Right forelimb (tissue), 1 donor: ENCODE measurements around the gene EML6.

Experiments
- DNase-seq: peaks from one replicate; pipeline ENCODE4 v3.0.0-alpha.2; 2018

Gene EML6

DNA sequence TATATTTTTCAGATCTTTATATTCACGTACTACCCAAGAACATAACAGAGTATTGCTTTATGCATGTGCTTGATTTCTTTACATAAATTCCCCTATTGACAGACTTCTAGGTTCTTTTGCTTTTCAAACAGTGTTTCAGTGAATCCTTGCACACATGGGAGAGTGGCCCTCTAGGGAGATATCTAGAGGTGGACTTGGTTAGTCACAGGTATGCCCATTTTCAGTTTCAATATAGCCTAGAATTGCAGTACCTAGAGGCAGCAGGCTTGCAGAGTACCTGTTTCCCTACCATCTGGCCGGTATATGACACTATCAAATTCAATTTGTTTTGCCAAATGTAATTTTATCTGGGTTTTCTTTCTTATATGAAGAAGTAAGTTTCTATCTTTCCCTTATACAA lies 36.8 kb downstream of the EML6 start:
- DNase-seq, result no peak

DNA sequence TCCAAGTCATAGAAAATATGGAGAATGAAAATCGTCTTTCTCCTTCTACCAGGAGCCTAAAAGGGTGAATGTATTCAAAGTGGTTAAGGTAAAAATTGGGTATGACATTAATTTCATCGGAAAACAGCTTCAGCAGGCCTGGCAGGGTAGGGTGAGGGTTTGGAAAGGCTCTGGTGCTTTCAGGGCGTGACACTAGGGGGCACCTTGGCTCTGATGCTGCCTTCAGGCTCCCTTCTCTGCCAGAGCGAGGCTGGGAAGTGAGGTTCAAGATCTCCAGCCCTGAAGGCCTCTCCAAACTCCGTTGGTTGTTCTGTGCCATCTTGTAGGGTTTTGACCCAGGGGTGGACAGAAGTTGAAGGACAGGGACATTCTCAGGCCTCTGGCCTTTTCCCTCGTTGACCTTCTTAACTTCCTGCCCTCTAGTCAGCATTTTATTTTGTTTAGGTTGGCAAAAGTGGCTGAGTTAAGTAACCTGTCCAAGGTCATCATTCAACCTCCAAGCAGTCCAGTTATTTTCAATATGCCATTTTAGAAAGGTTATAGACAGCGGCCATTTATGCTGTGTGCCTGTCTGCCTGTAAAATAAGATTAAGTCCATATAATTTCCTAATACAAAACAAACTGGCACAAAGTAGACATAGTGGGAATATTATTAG lies 40.3 kb downstream of the EML6 start:
- DNase-seq, result no peak

DNA sequence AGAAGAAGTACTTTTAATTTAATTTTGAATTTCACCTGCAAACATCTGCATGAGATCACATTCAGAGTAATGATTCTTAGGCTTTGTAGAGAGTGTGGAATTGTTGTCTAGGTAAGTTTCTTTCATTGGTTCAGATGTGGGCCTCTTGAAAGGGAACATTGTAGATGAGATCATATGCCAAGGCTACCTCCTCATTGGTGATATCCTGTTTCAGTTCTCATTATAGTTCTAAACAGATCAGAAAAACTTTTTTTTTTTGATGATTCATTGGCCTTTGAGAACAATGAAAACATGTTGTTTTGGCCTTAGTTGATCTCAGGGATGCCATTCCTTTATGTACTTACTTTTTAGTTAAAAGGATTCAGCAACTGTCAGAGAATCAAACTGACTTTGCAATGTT lies 44.5 kb downstream of the EML6 start:
- no peak for DNase-seq

DNA sequence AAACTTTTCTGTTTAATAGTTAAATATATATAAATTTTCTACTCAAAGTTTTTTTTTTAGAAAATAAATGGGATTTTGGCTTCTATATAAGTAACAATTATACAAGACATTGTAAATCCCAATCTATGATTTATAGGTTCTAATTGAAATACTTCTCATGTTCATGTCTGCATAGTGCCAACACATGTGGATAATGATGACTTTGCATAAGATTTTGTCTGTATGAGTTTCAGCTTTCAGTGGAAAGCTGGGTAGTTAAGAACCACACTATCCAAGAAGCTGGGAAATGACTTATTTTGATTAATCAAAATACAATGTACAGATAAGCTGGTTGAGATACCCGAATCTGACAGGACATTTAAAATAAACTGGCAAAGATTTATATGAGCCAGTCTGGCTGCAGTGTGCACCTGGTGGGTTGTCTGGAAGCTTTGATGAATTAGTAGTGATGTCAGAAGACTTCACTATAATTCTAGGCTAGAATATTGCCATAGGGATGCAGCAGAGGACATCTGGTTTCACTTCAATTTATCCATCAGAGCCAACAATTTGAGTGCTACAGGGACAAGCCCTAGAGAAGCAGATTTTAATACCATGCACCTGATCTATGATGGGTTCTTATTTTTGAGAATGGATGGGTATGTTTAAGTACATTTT lies 45.4 kb downstream of the EML6 start:
- no peak for DNase-seq

DNA sequence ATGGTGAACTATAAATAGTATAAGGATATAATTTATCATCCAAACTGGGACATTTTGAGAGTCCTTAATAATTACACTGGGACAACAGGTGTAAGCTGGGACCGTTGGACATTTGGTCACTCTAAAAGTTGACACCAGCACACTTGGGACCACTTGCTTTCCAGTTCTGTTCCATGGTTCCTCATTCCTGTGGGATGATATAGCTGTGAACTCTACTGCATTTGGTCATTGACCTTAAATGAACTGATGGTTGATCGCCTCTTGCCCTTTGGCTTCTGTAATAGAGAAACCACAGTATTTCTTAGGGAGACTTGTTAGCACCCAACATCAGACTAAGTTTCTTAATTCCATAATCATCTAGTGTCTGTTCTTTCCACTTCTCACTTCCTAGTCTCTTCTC lies 46.7 kb downstream of the EML6 start:
- no peak for DNase-seq

DNA sequence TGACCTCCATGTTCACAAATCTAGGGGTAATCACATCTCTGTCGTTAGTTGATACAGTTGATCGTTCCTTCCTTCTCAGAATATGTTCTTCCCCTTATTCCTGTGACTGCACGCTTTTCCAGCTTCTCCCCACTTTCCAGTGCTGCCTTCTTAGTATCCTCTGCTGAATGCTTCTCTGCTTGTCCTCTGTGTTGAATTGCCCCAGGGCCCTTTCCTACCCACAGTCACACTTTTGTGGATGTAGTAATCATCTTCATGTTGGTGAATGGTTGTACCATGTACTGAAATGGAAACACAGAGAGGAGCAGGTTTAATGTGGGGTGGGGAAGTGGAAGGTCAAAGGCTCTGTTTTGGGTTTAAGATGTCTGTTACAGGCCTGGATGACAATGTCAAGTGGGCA lies 47.2 kb downstream of the EML6 start:
- no peak for DNase-seq

DNA sequence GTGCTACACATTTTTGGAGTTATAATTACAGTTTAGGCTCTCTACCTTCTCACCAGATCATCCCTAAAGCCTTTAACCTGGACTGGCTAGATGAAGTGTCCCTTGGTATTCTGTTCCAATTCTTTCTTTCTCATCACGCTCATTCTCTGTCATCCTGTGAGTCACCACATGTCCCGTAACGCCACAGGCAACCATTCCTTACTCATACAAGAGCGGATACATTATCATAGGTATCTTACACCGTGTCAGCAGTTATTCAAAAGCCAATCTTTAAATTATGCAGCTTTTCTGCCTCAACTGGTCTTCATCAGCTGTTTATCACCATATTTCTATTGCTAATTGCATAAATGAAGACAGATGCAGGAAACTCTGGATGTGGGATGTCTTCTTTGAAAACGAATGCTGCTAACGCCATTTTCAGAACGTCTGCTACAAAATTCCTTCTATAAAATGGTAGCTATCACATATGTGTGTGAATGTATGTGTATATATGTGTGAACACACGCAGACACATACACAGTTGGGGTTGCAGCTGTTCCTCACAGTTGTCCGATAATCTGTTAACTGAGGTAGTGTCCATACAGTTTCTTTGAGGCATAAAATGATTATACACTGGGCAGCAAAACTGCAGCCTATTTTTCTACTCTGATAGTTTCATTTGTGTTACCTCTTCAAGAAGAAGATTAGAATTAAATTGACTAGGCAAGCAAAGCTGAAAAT lies 47.9 kb downstream of the EML6 start:
- no peak for DNase-seq

DNA sequence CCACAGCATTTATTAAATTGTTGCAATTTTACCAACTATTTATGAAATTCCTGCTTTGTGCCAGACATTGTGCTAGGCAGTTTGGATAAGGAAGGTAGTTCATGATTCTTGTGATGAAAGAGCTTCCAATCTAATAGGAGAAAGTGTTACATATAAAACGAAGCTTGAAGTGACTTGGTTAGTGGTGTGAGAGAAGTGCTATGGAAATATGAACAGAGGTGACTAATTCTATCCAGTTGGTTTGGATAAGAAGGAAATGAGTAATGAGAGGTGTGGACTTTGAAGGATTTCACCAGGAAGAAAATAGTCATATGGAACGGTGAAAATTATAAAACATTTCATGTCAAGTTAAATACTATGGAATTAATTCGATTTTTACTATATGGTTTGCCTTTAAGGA lies 48.6 kb downstream of the EML6 start:
- no peak for DNase-seq

DNA sequence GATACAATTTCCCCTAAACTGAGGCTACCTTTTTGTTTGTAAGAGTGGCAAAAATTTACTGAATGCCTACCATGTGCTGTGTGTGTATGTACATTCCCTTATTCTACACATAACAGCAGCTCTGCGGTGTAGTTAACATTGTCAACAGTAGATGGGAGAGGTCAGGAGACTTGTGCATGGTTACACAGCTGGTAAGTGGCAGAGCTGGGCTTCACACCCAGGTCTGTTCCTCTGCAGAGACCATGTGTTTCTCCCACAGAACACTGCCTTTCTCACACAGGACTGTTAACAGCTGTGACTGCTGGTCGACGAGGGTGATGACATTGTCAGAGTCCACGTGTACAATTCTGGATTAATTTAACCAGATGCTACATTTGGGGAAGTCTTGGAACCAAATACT lies 49.1 kb downstream of the EML6 start:
- DNase-seq, result no peak

DNA sequence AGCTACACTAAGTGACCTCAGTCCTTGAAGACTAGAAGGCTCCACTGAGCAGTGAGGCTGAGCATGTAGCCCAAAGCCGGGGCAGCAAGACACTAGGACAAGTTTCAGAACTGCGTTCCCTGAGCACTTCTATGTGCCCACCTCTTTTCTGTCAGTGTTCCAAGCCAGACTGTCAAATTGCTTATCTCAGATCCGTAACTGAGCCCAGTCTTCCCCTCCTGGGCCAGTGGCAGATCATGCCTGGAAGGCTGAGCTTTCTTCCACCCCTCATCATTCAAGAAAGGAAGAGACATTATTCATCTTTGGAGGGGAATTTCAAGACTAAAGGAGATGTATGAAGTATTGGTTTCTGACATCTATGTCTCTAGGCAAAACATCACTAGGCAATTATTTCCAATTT lies 49.8 kb downstream of the EML6 start:
- DNase-seq, result no peak

DNA sequence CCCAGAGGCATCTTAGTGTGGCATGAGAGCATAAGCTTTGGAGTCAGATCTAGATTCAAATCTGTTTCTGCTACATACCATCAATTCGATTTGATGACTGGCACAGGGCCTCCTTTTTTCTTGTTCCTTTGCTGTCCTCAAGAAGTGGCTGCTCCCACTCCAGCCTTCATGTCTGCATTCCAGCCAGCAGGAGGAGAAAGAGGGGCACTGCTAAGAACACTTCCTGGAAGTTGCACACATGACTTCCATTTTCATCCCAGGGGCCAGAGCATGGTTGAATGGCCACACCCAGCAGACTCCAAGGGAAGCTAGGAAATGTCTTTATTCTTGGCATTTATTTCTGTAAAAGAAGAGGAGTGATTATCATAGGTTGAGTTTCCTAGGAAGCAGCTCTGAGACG lies 50.4 kb downstream of the EML6 start:
- no peak for DNase-seq

DNA sequence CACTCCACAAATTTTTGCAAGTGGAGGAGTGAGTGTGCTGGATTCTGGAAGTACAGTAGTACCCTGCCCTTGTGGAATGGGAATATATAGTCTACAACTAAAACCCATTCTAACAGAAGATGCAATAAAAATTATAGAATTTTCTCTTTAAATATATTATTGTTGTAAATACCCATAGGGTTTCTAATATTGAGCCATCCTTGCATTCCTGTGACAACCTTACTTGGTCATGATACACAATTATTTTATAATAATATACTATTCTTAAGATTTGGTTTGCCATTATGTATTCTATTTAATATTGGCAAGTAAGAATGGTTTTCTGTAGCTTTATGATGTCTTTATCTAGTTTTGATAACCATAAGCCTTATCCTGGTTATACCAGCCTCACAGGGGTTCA lies 52.2 kb downstream of the EML6 start:
- no peak for DNase-seq

DNA sequence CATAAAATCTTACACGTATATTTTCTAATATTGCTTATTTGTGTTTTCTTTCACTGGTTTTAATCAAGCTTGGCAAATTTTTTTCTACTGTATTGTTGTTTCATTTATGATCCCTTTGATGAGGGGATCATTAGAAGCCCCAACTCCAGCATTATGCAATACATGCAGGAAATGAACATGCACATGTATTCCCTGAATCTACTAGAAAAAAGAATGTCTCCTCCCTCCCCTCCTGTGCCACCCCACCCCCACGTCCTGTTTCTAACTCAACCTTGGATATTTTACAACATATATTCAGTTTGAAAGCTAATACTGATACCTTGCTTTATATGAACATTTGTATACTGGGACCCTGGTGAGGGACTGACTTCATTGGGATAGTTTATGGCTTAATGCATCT lies 53.0 kb downstream of the EML6 start:
- DNase-seq, result no peak

DNA sequence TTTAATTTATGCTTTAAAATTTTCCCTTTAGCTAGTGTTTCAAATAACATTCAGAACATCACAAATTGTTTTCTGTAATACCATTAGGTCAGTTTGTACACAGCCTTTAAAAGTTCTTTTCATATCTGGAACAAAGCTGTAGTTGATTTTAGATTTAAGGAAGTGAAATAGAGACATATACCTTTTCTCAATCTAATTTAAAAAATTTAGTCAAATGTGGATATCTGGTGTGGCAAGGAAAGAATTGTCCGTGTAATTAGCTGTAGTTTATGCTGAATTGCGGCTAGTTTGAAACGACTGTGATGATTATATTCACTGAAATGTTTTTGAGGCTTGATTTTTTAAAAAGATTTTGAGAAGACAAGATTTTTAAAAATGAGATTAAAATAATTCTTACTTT lies 59.9 kb downstream of the EML6 start:
- DNase-seq, result no peak

DNA sequence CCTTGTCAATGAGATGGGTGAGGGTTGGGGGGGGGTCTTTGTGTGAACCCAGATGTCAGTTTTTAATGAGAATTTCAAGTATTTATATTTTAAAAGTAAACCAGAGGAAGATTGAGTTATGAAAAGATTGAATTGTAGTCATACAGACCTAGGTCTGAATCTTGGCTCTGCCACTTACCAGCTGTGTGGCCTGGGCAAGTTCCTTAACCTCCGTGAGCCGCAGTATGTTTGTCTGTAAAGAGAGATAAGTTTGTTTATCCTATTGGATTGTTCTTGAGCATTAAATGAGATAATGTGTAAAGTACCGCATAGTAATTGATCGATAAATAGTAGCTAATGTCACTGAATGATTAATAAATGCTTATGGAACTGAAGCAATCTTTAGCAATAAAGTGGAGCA lies 63.8 kb downstream of the EML6 start:
- DNase-seq, result no peak

DNA sequence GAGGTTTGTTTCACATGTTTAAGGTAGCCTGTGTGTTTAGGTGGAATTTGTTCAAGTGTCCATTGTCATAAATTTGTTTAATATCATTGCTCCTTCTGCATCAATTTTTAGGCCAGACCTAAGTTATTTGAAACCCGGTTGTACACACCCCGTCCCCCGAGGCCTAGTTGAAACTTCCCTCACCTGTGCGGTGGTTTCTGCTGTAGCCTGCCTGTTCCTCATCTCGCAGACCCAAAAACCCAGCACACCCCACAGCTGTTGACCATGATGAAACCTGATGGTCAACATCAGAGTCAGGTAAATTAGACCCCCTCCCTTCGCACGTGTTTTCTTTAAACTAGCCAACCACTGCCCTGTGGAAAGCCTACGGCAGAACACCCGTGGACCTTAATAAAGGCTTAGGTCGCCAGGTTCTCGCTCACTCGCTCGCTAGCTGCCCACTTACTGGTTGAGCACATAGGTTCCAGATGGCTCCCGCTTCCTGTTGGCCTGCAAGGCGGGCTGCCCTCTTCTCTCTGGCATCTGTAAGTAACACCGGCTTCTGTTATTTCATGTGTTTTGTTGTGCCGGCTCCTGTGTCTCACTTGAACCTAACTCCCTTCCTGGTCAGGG lies 64.4 kb downstream of the EML6 start:
- no peak for DNase-seq

DNA sequence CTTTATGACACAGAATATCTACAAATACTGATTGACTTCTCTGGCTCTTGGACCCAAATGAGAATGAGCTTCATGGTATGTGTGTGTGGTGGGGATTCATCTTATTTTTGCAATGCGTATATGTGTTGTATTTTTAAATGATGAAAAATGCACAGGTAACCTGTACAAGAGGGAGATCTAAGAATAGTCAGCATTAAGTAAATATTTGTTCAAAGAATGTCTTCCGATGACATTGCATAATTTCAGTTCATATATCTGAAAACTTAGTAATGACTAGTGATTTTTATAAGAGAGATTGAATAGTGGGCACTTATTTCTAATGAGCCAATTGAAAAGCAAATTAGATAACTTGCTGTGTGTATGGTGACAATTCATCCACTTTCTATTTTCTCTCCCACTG lies 66.4 kb downstream of the EML6 start:
- DNase-seq, result no peak

DNA sequence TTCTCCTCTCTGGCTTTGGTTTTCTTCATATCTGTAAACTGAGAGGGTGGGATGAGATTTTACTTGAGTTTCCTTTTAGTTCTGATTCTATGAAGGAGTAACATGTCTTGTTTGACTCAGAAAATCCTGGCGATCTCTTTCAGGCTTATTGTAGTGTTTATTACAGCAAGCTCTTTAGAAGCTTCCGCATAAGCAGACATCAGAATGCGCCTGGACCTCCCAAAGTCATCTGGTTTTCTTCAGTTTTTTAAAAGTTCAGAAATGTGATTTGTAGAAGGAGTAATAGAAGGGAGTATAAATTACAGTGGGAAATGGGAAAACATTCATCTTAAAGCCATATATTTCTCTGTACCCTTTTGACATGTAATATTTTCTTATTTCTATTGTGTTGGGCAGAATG lies 68.4 kb downstream of the EML6 start:
- DNase-seq, result no peak

DNA sequence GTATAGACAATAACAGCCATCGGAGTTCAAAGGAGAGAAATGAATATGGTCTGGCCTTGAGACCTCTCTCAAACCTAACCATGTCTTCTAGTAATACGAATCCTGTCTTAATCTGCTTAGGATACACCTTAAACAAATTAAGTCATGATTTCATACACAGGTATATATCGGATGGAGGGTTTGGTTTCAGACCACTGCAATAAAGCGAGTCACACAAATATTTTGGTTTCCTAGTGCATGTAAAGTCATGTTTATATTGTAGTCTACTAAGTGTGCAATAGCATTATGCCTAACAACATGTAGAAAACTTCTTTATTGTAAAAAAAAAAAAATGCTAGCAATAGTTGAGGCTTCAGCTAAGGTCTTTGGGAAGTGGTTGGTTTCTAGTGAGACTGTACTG lies 73.8 kb downstream of the EML6 start:
- no peak for DNase-seq

DNA sequence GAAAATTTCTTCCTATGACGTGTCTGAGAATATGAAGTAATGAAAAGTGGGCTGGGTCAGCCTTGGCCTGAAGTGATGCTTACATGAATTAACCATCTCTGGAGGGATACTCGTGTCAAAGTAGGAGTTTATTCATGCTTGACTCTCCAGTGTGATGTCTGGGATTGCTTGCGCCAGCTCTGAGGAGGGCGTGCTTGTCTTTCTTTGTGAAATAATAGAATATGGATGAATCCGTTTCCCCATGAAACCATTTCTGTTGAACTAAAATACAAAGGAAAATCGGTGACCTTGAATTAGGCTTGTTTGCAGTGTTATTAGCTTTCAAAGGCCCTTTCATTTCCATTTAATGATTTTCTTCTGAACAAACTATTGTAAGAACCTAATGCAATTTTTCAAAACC lies 77.9 kb downstream of the EML6 start:
- DNase-seq, result no peak

DNA sequence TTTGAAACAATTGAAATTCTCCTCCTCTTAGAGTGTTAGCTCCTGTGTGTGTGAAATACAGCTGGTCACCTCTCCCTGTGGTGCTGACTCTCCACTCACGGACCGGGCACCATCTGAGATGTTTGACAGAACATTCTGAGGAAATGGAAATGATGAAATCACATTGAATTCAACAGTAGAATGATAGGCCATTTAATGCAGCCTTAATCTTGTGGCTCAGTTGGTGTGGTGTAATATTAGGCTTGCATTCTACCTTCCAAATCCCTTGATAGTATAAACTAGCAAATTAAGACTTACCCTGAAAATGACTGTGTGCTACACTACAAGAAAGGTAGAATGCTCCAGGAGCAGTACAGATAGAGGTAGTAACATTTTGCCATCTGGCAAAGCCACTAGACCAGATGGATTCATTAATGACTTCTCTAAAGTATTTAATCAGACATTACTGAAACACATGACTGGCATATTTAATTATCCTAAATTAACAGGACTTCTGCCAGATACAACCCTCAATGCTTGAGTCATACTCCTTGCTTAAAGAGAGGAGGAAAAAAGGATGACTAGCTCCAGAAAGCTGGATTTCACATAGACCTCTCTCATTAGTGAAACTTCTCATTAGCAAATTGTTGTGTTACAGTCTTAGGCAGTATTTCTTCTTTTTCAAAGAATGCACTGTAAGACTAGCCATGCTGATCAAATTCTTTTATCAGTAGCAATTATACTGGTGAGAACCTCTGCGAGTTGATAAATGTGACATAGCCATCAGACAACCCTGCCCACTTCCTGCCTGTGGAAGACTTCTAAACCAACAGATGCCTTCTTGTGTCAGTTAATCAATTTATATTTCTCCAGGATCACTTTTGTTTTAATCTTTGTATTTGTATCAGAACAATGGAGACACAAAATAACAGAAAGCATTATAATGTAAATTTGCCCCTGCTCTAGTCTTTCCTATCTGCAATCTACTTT lies 80.6 kb downstream of the EML6 start:
- no peak for DNase-seq

DNA sequence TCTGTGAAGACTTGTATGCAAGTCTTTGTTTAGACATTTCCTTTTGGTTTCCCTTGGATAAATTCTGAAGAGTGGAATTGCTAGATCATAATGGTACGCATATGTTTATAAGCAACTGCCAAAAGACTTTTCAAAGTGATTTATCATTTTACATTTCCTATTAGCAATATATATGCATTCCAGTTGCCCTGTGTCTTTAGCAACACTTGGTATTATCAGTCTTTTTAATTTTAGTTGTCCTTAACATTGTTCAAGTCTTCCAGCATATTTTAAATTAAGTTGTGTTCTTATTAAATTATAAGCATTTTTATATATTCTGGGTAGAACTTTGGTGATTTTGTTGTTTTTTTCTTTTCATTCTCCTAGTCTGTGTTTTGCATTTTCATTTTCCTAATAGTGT lies 81.8 kb downstream of the EML6 start:
- no peak for DNase-seq

DNA sequence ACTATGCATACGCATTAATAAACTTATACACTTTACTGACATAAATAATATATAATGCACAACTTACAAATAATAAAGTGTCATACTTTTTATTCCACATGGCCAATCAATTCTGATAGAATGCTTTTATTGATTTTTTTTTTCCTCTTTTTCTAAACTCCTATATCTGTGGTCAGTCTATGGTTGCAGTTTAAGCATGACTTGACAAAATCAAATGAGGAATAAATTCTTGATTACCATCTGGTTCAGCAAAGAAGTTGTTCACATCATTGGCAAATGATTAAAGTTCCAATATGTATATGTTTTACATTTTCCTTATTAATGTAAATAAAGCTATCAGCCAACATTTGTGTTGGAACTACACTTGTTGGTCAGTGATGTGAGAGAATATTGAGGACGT lies 83.5 kb downstream of the EML6 start:
- DNase-seq, result no peak
